Peyer's patch (tissue), 4 donors: ENCODE data around the gene ADGRE1.

Source experiments
- POLR2A ChIP-seq, 2 donors: fragments of 450-650 bp; IDR thresholded peaks; one replicate each; pipeline ENCODE4 v1.5.1; 2017; ENCODE audit warnings: antibody characterized with exemption in 2 of 2, mild to moderate bottlenecking in 2 of 2, moderate library complexity in 2 of 2
- TF ChIP-seq, protein P1 (sequence below), 6 experiments: fragments of 450-650 bp in 4 of 6; fragments of 200-600 bp in 2 of 6; sonication (generic) in 1 of 6; IDR thresholded peaks; one replicate each; pipeline ENCODE4 v1.5.1; 2017 to 2019; ENCODE audit warnings: antibody characterized with exemption in 6 of 6, mild to moderate bottlenecking in 3 of 6, moderate library complexity in 1 of 6

DNA sequence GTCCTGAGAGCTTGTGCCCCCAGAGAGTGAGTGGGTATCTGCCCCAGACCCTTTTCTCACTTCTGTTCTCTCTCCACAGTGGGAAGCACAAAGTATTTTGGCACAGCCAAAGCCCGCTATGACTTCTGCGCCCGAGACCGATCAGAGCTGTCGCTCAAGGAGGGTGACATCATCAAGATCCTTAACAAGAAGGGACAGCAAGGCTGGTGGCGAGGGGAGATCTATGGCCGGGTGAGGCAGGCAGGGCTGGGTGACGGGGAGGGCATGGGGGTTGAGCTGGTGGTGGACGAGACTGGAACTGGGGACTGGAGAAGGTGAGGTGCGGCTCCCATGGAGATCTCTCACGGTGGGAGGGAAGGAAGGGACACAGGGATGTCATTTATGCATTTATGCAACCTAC, 33.5 kb upstream of the ADGRE1 start:
- TF ChIP-seq, protein P1, sequence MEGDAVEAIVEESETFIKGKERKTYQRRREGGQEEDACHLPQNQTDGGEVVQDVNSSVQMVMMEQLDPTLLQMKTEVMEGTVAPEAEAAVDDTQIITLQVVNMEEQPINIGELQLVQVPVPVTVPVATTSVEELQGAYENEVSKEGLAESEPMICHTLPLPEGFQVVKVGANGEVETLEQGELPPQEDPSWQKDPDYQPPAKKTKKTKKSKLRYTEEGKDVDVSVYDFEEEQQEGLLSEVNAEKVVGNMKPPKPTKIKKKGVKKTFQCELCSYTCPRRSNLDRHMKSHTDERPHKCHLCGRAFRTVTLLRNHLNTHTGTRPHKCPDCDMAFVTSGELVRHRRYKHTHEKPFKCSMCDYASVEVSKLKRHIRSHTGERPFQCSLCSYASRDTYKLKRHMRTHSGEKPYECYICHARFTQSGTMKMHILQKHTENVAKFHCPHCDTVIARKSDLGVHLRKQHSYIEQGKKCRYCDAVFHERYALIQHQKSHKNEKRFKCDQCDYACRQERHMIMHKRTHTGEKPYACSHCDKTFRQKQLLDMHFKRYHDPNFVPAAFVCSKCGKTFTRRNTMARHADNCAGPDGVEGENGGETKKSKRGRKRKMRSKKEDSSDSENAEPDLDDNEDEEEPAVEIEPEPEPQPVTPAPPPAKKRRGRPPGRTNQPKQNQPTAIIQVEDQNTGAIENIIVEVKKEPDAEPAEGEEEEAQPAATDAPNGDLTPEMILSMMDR (IDR thresholded peaks at IDR 0.05) = no peak
- no peak for TF ChIP-seq POLR2A (IDR thresholded peaks at IDR 0.05)
